Subcutaneous abdominal adipose tissue (tissue), 5 donors: Measurements from ENCODE around the gene NSUN3.

Source experiments
- H3K27ac ChIP-seq: one replicate; pipeline ENCODE4 v1.7.0; 2013; ENCODE audit warnings: low read depth, mild to moderate bottlenecking, inconsistent platforms, low read length, moderate library complexity
- H3K27me3 ChIP-seq, 5 donors: one replicate each; pipeline ENCODE4 v1.7.0; 2013; ENCODE audit warnings: low read length in 5 of 5, inconsistent platforms in 1 of 5; ENCODE audit not compliant: control insufficient read depth in 5 of 5, insufficient read depth in 4 of 5
- H3K36me3 ChIP-seq, 5 donors: one replicate each; pipeline ENCODE4 v1.7.0; 2013; ENCODE audit warnings: low read length in 5 of 5; ENCODE audit not compliant: control insufficient read depth in 5 of 5, insufficient read depth in 5 of 5
- H3K4me1 ChIP-seq, 5 donors: one replicate each; pipeline ENCODE4 v1.7.0; 2013; ENCODE audit warnings: low read length in 5 of 5, mild to moderate bottlenecking in 3 of 5, moderate library complexity in 1 of 5; ENCODE audit not compliant: control insufficient read depth in 5 of 5, insufficient read depth in 5 of 5
- H3K4me3 ChIP-seq, 5 donors: one replicate each; pipeline ENCODE4 v1.7.0; 2013; ENCODE audit warnings: low read length in 5 of 5, low read depth in 1 of 5
- H3K9ac ChIP-seq, 5 donors: one replicate each; pipeline ENCODE4 v1.7.0; 2013; ENCODE audit warnings: low read length in 5 of 5, mild to moderate bottlenecking in 4 of 5, moderate library complexity in 3 of 5
- H3K9me3 ChIP-seq, 5 donors: one replicate each; pipeline ENCODE4 v1.7.0; 2013; ENCODE audit warnings: low read length in 5 of 5; ENCODE audit not compliant: control insufficient read depth in 5 of 5
- donor health status: healthy.
- donor health status: healthy.
- donor health status: healthy.
- donor health status: healthy.
- donor health status: healthy.

Gene NSUN3

DNA sequence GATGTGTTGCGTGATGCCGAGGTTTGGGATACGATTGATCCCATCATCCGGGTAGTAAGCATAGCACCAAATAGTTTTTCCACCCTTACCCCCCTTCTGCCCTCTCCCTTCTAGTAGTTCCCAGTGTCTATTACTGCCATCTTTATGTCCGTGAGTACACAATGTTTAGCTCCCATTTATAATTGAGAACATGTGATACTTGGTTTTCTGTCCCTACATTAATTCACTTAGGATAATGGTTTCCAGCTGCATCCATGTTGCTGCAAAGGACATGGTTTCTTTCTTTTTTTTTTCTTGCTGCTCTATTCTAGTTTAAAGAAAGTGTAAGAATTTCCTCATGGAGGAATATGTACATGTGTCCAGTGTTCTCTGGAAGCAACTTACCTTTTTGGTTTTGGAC lies 51.8 kb downstream of the NSUN3 start:
- Histone ChIP-seq H3K27me3 (no peaks in the 10 kb centered on the region), H3K9me3 (no peaks in the 10 kb centered on the region), H3K4me3 (no peak overlapping the region), H3K36me3 (peaks cover 6 to 17% (median 10%) of the 10 kb centered on the region in 5 donors), H3K4me1 (no peaks in the 10 kb centered on the region), H3K9ac (no peak overlapping the region), H3K27ac (no peak overlapping the region)

DNA sequence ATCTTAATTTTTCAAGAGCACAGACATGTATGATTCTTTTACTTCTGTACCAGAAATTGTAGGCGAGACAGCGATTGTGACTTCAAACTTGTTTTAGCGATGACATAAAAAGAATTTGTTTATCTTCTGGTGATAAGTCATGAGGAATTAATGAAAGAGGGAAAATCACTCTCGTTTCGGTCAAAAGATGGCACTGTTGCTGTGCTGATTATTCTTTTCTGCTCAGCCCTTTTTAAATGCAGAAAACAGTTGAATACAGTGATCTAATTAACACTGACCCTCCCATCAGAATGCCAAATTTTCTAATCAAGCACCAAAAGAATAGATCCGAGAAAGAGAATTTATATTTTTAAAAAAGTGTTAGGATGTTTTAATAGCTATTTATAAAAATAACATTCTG lies 52.6 kb downstream of the NSUN3 start:
- H3K9me3 ChIP-seq: no peaks in the 10 kb centered on the region
- no peaks in the 10 kb centered on the region for H3K4me1 ChIP-seq
- H3K9ac ChIP-seq: peak overlapping the region in 1 of 5 donors; percentile 28
- H3K27ac ChIP-seq: no peak overlapping the region
- no peak overlapping the region for H3K4me3 ChIP-seq
- peaks cover 6 to 14% (median 8%) of the 10 kb centered on the region in 5 donors for H3K36me3 ChIP-seq
- H3K27me3 ChIP-seq: no peaks in the 10 kb centered on the region

DNA sequence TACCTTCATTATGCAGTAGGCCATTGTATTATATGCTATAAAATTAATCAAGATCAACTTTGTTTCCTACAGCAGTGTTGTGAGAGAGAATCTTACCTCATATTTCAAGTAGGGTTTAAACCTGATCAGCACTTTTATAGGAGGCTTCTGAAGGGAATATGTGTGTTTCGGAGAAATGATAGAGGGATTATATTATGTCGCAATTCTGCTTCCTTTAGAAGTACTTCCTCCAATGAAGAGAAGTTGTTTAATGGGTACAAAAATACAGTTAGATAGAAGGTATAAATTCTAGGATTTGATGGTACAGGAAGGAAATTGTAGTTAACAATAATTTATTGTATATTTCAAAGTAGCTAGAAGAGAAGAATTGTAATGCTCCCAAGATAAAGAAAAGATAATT lies 54.9 kb downstream of the NSUN3 start:
- no peak overlapping the region for H3K27ac ChIP-seq
- no peaks in the 10 kb centered on the region for H3K27me3 ChIP-seq
- no peaks in the 10 kb centered on the region for H3K4me1 ChIP-seq
- H3K9ac ChIP-seq: no peak overlapping the region
- peaks cover 0 to 7% (median 0%) of the 10 kb centered on the region in 5 donors for H3K36me3 ChIP-seq
- no peaks in the 10 kb centered on the region for H3K9me3 ChIP-seq
- no peak overlapping the region for H3K4me3 ChIP-seq

DNA sequence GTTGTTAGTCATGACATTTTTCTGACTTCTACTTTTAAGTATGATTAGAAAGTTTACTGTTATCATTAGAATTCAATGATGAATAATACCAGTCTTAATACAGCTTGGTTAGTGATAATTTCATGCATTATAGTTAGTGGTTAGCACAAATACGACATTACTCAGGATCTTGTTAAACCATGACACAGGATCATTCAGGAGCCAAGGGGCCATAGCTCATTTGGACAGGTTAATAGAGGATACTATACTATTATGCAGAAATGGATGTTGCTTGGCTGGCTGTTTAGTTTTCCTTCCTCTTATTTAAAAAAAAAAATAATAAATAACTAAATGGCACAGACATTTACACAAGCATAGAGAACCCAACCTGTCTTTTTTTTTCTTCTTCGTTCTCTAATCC lies 55.5 kb downstream of the NSUN3 start:
- Histone ChIP-seq H3K4me3 (no peak overlapping the region), H3K27ac (no peak overlapping the region), H3K9ac (no peak overlapping the region), H3K9me3 (no peaks in the 10 kb centered on the region), H3K4me1 (no peaks in the 10 kb centered on the region), H3K27me3 (no peaks in the 10 kb centered on the region), H3K36me3 (peaks cover 0 to 7% (median under 1%) of the 10 kb centered on the region in 5 donors)

DNA sequence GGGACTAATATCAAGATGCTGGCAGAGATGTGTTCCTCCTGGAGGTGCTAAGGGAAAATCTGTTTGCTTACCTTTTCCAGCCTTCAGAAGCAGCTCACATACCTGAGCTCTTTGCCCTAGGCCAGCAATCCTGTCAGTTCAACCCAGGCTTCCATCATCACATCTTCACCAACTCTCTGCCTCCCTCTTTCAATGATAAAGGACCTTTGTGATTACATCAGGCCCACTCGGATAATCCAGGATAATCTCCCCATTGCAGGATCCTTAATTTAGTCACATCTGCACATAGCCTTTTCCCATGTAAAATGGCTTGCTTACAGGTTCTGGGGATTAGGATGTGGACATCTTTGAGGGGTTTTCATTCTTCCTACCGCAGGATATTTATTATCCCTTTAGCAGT lies 58.3 kb downstream of the NSUN3 start:
- H3K4me1 ChIP-seq: no peaks in the 10 kb centered on the region
- H3K4me3 ChIP-seq: no peak overlapping the region
- no peaks in the 10 kb centered on the region for H3K27me3 ChIP-seq
- H3K27ac ChIP-seq: no peak overlapping the region
- no peak overlapping the region for H3K9ac ChIP-seq
- H3K36me3 ChIP-seq: peaks cover 3 to 11% (median 7%) of the 10 kb centered on the region in 5 donors
- no peaks in the 10 kb centered on the region for H3K9me3 ChIP-seq

DNA sequence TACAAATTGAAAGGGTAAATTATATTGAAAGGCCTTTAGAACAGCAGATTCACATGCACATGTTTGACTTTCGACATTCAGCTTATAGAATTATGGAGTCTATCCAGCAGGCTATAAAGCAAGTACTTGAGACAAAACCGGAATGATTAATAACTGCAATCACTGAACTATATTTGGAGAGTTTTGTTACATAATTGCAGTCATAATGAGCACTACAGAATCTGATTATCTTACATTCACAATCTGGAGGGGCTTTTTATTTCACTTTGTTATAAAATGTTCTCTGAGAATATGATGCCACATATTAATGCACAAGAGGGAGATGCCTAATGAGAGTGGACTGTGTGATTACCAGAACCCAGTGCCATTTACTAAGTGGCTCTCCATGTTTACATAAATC lies 64.3 kb downstream of the NSUN3 start:
- H3K9ac ChIP-seq: no peak overlapping the region
- no peaks in the 10 kb centered on the region for H3K27me3 ChIP-seq
- no peaks in the 10 kb centered on the region for H3K9me3 ChIP-seq
- H3K36me3 ChIP-seq: peaks cover 10 to 26% (median 14%) of the 10 kb centered on the region in 5 donors
- no peak overlapping the region for H3K27ac ChIP-seq
- H3K4me3 ChIP-seq: no peak overlapping the region
- H3K4me1 ChIP-seq: peaks cover 0 to 13% (median 0%) of the 10 kb centered on the region in 5 donors

DNA sequence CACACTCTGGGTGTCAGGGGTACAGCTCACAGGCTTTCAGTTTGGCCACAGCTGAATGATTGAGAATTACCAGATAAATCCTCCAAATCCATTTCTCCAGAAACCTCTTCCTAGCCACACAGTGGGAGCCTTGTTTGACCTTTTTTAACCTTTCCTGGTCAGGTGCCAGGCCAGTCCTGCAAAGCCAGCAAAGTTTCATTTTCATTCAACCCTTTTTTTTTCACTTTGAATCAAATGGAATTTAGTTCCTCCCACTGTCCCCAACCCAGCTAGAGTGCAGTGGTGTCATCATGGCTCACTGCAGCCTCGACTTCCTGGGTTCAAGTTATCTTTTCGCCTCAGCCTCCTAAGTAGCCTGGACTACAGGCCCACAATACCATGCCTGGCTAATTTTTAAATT lies 67.8 kb downstream of the NSUN3 start:
- Histone ChIP-seq H3K27ac (no peak overlapping the region), H3K4me3 (no peak overlapping the region), H3K9me3 (no peaks in the 10 kb centered on the region), H3K9ac (no peak overlapping the region), H3K36me3 (peaks cover 5 to 19% (median 14%) of the 10 kb centered on the region in 5 donors), H3K4me1 (peaks cover 0 to 13% (median 0%) of the 10 kb centered on the region in 5 donors), H3K27me3 (no peaks in the 10 kb centered on the region)

DNA sequence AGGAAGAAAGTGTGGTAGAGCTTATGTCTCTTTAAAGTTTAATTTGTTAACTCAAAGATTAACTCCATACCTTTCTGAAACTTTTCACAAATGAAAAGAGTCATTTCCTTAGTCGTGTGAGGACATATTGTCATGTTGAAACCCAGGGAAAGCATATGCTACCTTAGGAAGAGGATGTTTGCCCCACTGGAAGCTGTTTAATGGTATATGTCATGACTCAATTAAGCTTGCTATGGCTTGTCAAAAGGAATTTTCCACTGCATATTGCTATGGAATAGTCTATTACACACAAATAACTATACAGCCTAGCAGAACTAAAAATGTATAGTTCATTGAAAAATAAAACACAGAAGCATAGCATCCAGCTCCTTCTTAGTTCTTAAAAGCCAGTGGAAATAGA lies 69.9 kb downstream of the NSUN3 start:
- Histone ChIP-seq H3K27me3 (no peaks in the 10 kb centered on the region), H3K27ac (no peak overlapping the region), H3K9ac (no peak overlapping the region), H3K4me1 (peaks cover 0 to 13% (median 0%) of the 10 kb centered on the region in 5 donors), H3K9me3 (no peaks in the 10 kb centered on the region), H3K4me3 (no peak overlapping the region), H3K36me3 (peaks cover 0 to 9% (median 2%) of the 10 kb centered on the region in 5 donors)

DNA sequence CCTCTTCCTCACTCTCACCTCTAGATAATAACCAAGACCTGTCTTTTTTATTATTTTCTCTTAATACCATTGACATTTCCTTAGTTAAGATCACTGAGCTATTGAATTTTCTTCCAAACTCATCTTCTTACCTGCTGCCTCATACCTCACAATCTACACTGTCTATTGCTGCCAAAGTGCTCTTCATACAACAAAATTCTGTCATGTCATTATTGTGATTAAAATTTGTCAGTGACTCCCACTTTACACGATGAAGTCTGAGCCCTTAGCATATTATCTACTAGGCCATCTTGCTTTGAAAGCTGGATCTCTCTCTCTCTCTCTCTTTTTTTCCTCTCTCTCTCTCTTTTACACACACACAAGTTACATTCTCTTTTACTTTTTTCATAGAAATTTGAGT lies 73.3 kb downstream of the NSUN3 start:
- H3K9me3 ChIP-seq: no peaks in the 10 kb centered on the region
- no peak overlapping the region for H3K4me3 ChIP-seq
- H3K4me1 ChIP-seq: peaks cover 0 to 3% (median 0%) of the 10 kb centered on the region in 5 donors
- no peak overlapping the region for H3K27ac ChIP-seq
- no peaks in the 10 kb centered on the region for H3K27me3 ChIP-seq
- H3K9ac ChIP-seq: no peak overlapping the region
- H3K36me3 ChIP-seq: no peaks in the 10 kb centered on the region

DNA sequence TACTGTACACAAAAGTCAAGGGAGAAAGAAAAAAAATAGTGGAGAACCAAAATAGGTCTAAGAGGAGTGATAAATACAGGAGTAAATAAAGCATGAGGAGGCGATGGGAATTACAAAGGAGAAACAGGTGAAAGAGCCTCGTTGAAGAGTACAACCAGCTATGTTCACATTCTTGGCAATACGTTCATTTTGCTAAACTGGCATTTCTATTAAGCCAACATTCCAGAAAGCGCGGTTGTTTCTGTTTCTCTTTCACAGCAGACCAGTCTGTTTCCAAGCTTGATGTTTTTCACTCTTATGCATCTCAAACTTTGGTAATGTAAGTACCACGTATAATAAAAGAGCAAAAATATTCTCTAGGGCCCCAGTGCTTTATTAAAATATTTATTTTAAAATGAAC lies 74.5 kb downstream of the NSUN3 start:
- H3K9me3 ChIP-seq: no peaks in the 10 kb centered on the region
- H3K9ac ChIP-seq: no peak overlapping the region
- no peaks in the 10 kb centered on the region for H3K27me3 ChIP-seq
- H3K4me3 ChIP-seq: no peak overlapping the region
- no peaks in the 10 kb centered on the region for H3K4me1 ChIP-seq
- no peak overlapping the region for H3K27ac ChIP-seq
- no peaks in the 10 kb centered on the region for H3K36me3 ChIP-seq

DNA sequence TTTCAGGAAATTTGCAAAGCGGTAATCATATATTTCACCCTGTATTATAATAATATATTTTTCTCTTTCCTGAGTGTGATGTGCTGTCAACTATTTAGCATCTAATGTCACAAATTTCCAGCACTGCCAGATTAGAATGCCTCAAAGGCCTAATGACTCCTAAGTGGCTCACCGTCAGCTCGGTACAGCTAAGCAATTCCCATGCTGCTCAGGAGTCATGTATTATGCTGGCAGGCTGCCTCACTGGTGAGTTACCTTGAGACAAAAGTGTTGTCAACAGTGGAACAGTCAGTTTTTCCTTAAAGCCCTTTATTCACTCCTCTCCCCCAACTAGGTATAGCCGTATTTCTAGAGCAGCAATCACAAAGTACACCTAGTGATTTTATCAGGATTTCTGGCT lies 83.6 kb downstream of the NSUN3 start:
- Histone ChIP-seq H3K36me3 (no peaks in the 10 kb centered on the region), H3K9me3 (no peaks in the 10 kb centered on the region), H3K27me3 (no peaks in the 10 kb centered on the region), H3K4me3 (no peak overlapping the region), H3K9ac (no peak overlapping the region), H3K4me1 (no peaks in the 10 kb centered on the region), H3K27ac (no peak overlapping the region)
